Measurements from ENCODE around the gene ZPBP. TPM values are rescaled to one million over a fixed set of nuclear protein-coding genes. Genes with fewer than 3 reads are reported as not detected.

The ZPBP gene
- total RNA-seq, 1 experiment from 2014 or later, result not detected

DNA sequence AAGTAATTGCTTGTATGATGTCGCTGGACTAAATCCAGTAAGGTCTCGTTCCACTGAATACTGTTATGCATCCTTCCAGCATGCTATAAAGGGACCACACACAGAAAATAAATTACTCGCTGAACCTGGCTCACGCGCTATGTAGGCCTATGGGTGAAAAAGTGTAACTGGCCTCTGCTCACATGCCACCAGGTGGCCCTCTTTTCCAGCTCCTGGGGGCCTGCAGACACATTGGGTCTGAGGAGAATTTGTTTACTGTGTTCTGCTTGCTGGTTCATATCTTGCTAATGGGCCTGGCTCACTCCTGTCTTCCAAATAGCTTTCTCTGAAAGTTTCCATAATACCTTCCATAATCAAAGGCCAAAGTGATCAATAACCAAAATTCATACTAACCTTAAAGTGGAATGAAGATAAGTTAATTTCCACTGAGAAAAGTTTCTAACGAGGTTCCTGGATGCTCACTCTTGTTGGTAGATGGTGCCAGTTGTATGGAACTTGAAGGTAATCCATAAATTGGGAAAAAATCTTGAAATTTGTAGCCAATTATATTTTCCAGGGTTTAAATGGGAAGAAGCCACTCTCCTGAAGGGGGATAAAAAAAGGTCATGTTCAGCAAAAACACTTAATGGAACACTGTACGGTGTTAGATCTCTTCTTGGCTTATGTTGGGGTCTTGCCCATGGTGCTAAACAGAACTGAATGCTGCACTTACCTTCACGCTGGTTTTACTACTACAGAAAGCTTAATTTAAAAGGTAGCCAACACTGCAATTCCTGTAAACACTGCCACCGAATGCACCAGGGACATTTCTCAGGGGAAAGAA, 27.0 kb upstream of the ZPBP start:
- Histone ChIP-seq H3K9me3 (ENCODE audit: control insufficient read depth, low read depth, low read length) (no peaks in the 10 kb centered on the region), H4K91ac (ENCODE audit: insufficient read length, low read depth, low read length) (no peak overlapping the region), H2BK12ac (ENCODE audit: insufficient read length, low read depth, low read length) (no peak overlapping the region), H3K18ac (ENCODE audit: insufficient read length, low read depth, low read length) (no peak overlapping the region), H3K79me1 (ENCODE audit: insufficient read depth, low read depth, low read length, poor library complexity, severe bottlenecking) (no peaks in the 10 kb centered on the region), H3K4me1 (ENCODE audit: insufficient read depth, low read length) (no peaks in the 10 kb centered on the region), H2AK5ac (ENCODE audit: insufficient read length, low read length) (no peak overlapping the region), H3K14ac (ENCODE audit: insufficient read depth, low read length) (no peak overlapping the region), H2BK120ac (ENCODE audit: low read depth, low read length, poor library complexity, severe bottlenecking) (no peak overlapping the region), H3K9ac (ENCODE audit: extremely low read depth, insufficient read length, low read length) (no peak overlapping the region), H2BK20ac (ENCODE audit: low read depth, low read length, poor library complexity, severe bottlenecking) (no peak overlapping the region), H3K23me2 (ENCODE audit: insufficient read length, low read depth, low read length, poor library complexity, severe bottlenecking) (no peaks in the 10 kb centered on the region), H3K4me2 (ENCODE audit: insufficient read depth, insufficient read length, low read length) (no peak overlapping the region), H4K8ac (replicated peaks; ENCODE audit: insufficient read length, low read depth, low read length) (no peak overlapping the region), H3K23ac (ENCODE audit: insufficient read length, low read depth, low read length) (no peak overlapping the region), H3T11ph (ENCODE audit: low read length) (no peak overlapping the region), H3K27me3 (ENCODE audit: insufficient read depth, low read length) (no peaks in the 10 kb centered on the region), H2BK5ac (ENCODE audit: insufficient read length, low read length) (no peak overlapping the region), H2BK15ac (ENCODE audit: low read depth, low read length) (no peak overlapping the region), H4K20me1 (ENCODE audit: control insufficient read depth, insufficient read depth, insufficient read length) (no peaks in the 10 kb centered on the region), H3K4ac (ENCODE audit: low read depth, low read length) (no peak overlapping the region), H3K79me2 (ENCODE audit: insufficient read depth, low read length) (no peaks in the 10 kb centered on the region), H3K56ac (ENCODE audit: insufficient read length, low read depth, low read length) (no peak overlapping the region), H2AFZ (ENCODE audit: low read length) (no peak overlapping the region), H4K5ac (ENCODE audit: insufficient read length, low read depth, low read length) (no peak overlapping the region), H3K27ac (ENCODE audit: insufficient read length, low read depth, low read length) (no peak overlapping the region)
- no peaks in the 10 kb centered on the region for H3K36me3 Mint-ChIP-seq (ENCODE audit: insufficient read depth in 1 of 3, low read depth in 3 of 3)
- no peaks in the 10 kb centered on the region for H3K4me1 Mint-ChIP-seq
- TF ChIP-seq, protein P1, sequence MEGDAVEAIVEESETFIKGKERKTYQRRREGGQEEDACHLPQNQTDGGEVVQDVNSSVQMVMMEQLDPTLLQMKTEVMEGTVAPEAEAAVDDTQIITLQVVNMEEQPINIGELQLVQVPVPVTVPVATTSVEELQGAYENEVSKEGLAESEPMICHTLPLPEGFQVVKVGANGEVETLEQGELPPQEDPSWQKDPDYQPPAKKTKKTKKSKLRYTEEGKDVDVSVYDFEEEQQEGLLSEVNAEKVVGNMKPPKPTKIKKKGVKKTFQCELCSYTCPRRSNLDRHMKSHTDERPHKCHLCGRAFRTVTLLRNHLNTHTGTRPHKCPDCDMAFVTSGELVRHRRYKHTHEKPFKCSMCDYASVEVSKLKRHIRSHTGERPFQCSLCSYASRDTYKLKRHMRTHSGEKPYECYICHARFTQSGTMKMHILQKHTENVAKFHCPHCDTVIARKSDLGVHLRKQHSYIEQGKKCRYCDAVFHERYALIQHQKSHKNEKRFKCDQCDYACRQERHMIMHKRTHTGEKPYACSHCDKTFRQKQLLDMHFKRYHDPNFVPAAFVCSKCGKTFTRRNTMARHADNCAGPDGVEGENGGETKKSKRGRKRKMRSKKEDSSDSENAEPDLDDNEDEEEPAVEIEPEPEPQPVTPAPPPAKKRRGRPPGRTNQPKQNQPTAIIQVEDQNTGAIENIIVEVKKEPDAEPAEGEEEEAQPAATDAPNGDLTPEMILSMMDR (conservative IDR thresholded peaks at IDR 0.05), result peak; percentile 79
- no peaks in the 10 kb centered on the region for H3K9me3 Mint-ChIP-seq
- peak; percentile 64 for DNase-seq
- no peak overlapping the region for H3K4me3 Mint-ChIP-seq
- no CpG with 5 or more reads among the region's 9 CpGs for WGBS (ENCODE audit: extremely low coverage, insufficient read length, low lambda C conversion rate)
- H3K27ac Mint-ChIP-seq, result no peak overlapping the region; a peak in 1 of 7 replicates
- H3K27me3 Mint-ChIP-seq (ENCODE audit: low read depth), result no peaks in the 10 kb centered on the region

Data from H9 (cell line).